Measurements from ENCODE around the gene SPHK2. TPM values are rescaled to one million over a fixed set of nuclear protein-coding genes. Genes with fewer than 3 reads are reported as not detected.
A peak's percentile ranks its signal among the peaks of the same experiment; 100 is the strongest.

Gene SPHK2
- polyA plus RNA-seq, 1 donor from 2014 or later, result 11.0 TPM

GRCh38 chr19:48596679-48597465, 22.4 kb upstream of the SPHK2 start:
- Mint-ChIP-seq H3K36me3 (no peaks in the 10 kb centered on the region), H3K27me3 (no peaks in the 10 kb centered on the region), H3K9me3 (no peaks in the 10 kb centered on the region), H3K4me3 (peak overlapping the region in 2 of 4 donors; percentile 63 to 89), H3K27ac (no peak overlapping the region), H3K4me1 (peaks cover 0 to 6% (median 4%) of the 10 kb centered on the region in 3 donors)

DNA sequence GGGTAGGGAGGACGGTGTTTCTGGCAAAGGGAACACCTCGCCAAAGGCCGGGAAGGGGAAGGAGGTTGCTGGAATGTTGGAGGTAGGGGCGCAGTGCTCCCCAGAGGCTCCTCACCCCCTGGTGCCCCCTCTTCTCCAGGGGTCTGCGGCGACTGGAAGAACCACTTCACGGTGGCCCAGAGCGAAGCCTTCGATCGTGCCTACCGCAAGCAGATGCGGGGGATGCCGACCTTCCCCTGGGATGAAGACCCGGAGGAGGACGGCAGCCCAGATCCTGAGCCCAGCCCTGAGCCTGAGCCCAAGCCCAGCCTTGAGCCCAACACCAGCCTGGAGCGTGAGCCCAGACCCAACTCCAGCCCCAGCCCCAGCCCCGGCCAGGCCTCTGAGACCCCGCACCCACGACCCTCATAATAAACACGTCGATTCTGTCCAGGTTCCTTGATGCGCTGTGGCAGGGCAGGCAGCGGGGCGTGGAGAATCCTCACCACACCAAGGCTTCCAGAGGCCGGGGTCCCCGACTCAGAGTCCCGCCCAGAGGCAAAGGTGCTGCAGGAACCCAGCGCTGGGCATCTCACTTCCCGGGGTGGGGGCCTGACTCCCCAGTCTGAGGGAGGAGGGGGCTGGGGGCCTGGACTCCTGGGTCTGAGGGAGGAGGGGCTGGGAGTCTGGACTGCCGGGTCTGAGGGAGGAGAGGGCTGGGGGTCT, 20.2 kb upstream of the SPHK2 start:
- Mint-ChIP-seq H3K9me3 (no peaks in the 10 kb centered on the region), H3K4me1 (peaks cover 0 to 6% (median 4%) of the 10 kb centered on the region in 3 donors), H3K36me3 (no peaks in the 10 kb centered on the region), H3K27me3 (no peaks in the 10 kb centered on the region), H3K27ac (no peak overlapping the region), H3K4me3 (peak overlapping the region in 1 of 4 donors; percentile 4)

DNA sequence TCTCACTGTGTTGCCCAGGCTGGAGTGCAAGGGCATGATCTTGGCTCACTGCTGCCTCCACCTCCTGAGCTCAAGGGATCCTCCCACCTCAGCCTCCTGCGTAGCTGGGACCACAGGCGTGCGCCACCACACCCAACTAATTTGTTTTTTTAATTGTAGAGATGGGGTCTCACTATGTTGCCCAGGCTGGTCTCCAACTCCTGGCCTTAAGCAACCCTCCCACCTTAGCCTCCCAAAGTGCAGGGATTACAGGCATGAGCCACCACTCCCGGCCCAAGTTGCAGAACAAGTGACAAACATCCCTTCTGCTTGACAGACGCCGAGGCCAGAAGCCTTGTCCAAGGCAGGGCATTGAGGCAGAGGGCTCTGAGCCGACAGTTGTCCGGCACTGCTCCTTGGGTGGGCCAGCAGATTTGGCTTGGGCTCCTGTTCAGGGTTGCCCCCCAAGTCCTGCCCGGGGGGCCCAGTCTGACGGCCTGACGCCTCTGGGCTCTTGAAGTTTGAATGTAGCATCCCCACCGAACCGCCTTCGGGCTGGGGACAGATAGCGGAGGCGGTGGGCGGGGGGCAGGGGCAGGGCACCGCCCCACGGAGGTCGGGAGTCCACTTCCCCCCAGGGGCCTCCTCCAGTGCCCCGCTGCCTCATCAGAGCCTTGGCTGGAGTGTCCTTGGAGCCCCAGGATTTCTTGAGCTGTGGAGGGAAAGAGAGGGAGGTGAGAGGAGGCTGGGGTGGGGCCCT, 18.5 kb upstream of the SPHK2 start:
- H3K27me3 Mint-ChIP-seq, result no peaks in the 10 kb centered on the region
- H3K36me3 Mint-ChIP-seq, result no peaks in the 10 kb centered on the region
- no peaks in the 10 kb centered on the region for H3K9me3 Mint-ChIP-seq
- H3K27ac Mint-ChIP-seq, result no peak overlapping the region
- peaks cover 0 to 6% (median 2%) of the 10 kb centered on the region in 3 donors for H3K4me1 Mint-ChIP-seq
- H3K4me3 Mint-ChIP-seq, result no peak overlapping the region

DNA sequence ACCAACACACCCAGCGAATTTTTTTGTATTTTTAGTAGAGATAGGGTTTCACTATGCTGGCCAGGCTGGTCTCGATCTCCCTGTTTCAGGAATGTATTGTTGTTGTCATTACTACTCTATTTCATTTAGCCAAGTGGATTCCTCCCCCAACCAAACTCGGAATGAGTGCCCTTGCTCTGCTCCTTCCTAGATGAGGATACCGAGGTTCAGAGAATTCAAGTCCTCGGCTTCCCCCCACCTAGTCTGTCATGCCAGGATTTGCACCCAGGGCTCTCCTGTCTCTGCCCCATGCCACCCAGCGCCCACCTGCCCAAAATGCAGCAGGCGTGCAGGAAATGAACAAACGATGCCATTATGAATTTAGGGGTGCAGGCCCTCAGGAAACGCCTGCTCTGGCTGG, 16.3 kb upstream of the SPHK2 start:
- no peaks in the 10 kb centered on the region for H3K36me3 Mint-ChIP-seq
- no peaks in the 10 kb centered on the region for H3K4me1 Mint-ChIP-seq
- H3K9me3 Mint-ChIP-seq, result no peaks in the 10 kb centered on the region
- no peak overlapping the region for H3K27ac Mint-ChIP-seq
- H3K4me3 Mint-ChIP-seq, result no peak overlapping the region
- H3K27me3 Mint-ChIP-seq, result no peaks in the 10 kb centered on the region

DNA sequence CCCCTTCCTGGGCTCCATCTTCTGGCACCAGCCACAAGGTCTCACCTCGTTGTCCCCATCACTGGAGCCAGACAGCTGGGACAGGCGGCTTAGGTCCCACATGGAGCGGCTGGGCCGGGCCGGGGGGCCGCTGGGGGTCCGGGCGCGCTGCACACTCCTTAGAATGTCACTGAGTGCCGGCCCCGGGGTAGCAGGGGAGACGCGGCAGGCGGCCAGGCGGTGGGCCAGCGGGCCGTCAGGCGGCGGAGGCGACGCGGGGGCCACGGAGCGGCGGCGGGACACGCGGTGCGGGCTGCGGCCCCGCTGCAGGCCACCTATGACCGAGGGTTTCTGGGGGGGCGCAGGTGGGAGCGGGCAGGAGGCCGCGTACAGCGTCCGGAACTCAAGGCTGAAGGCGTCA, 15.9 kb upstream of the SPHK2 start:
- Mint-ChIP-seq H3K4me3 (no peak overlapping the region), H3K27me3 (no peaks in the 10 kb centered on the region), H3K4me1 (peaks cover 0 to under 1% (median 0%) of the 10 kb centered on the region in 3 donors), H3K27ac (no peak overlapping the region), H3K9me3 (no peaks in the 10 kb centered on the region), H3K36me3 (no peaks in the 10 kb centered on the region)

DNA sequence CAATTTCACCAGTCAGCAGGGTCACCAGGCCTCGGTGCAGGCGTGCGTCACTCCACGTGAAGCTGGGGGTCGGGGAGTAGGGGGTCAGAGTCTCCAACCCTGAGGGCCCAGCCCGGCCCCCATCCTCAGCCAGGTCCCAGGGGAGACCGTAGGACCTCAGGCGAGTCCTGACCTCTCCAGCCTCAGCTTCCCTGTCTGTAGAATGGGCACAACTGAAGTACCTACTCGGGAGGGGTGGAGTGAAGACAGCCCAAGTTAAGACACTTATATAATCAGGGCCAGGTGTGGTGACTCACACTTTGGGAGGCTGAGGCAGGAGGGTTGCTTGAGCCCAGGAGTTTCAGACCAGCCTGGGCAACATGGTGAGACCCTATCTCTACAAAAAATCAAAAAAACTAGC, 15.5 kb upstream of the SPHK2 start:
- Mint-ChIP-seq H3K4me3 (no peak overlapping the region), H3K27ac (no peak overlapping the region), H3K27me3 (peaks cover under 1% of the 10 kb centered on the region), H3K36me3 (no peaks in the 10 kb centered on the region), H3K4me1 (peaks cover 2 to 4% (median 3%) of the 10 kb centered on the region in 3 donors), H3K9me3 (no peaks in the 10 kb centered on the region)

- Mint-ChIP-seq H3K4me3 (peak within 1 kb of the TSS in 1 of 4 donors; percentile 33), H3K9me3 (no peaks in the 10 kb centered on the region), H3K4me1 (peaks cover 4 to 6% (median 4%) of the 10 kb centered on the region in 3 donors), H3K36me3 (no peaks in the 10 kb centered on the region), H3K27ac (peak within 1 kb of the TSS in 1 of 3 donors; percentile 71), H3K27me3 (peaks cover 2% of the 10 kb centered on the region)
These were observed 12.6 kb upstream of the SPHK2 start, which contains the start of gene SPACA4 for GRCh38 chr19:48606463-48607358. SPACA4 (plus strand) TSS chr19:48606742; CDS start chr19:48606979, 237 bp downstream.

GRCh38 chr19:48607359-48607755, 11.9 kb upstream of the SPHK2 start:
- Mint-ChIP-seq H3K36me3 (no peaks in the 10 kb centered on the region), H3K4me3 (no peak overlapping the region), H3K27ac (peak overlapping the region in 1 of 3 donors; percentile 71), H3K27me3 (peaks cover 2% of the 10 kb centered on the region), H3K4me1 (peaks cover 4 to 6% (median 4%) of the 10 kb centered on the region in 3 donors), H3K9me3 (no peaks in the 10 kb centered on the region)

- Mint-ChIP-seq H3K27ac (peak overlapping the region; percentile 44 to 86 (median 51)), H3K9me3 (no peaks in the 10 kb centered on the region), H3K36me3 (no peaks in the 10 kb centered on the region), H3K4me1 (peaks cover 4 to 9% (median 4%) of the 10 kb centered on the region in 3 donors), H3K4me3 (peak overlapping the region; percentile 27 to 69 (median 61)), H3K27me3 (peaks cover 2% of the 10 kb centered on the region)
These were observed 10.5 kb upstream of the SPHK2 start for GRCh38 chr19:48608798-48609263.

DNA sequence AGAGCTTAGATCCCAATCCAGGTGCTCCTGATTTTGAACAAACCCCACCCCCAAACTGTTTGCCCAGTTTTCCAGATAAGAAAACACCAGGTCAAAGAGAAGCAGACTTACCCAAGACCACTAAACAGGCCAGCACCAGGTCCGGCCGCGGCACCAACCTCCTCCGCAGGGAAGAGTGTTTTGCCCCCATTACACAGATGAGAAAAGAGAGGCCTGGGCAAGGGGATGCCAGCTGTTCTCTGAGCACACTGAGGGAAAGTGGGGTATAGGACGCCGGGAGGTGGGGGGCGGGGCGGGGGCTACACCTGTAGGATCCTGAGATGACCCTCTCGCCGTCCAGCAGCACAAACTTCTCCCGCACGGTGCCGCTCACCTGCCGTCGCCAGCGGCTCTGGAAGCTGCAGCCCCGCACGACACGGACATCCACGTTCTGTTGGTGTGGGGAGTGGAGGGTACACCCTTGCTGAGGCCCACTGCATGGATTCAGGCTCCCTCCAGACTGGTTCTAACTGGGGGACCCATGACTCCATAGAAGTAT, 9.7 kb upstream of the SPHK2 start:
- Mint-ChIP-seq H3K27ac (no peak overlapping the region), H3K4me3 (no peak overlapping the region), H3K9me3 (no peaks in the 10 kb centered on the region), H3K27me3 (peaks cover 2% of the 10 kb centered on the region), H3K4me1 (peaks cover 4 to 13% (median 4%) of the 10 kb centered on the region in 3 donors), H3K36me3 (no peaks in the 10 kb centered on the region)

GRCh38 chr19:48611872-48612271, 7.4 kb upstream of the SPHK2 start:
- peaks cover 2% of the 10 kb centered on the region for H3K27me3 Mint-ChIP-seq
- H3K36me3 Mint-ChIP-seq, result peaks cover 2% of the 10 kb centered on the region
- H3K9me3 Mint-ChIP-seq, result no peaks in the 10 kb centered on the region
- H3K27ac Mint-ChIP-seq, result no peak overlapping the region
- H3K4me3 Mint-ChIP-seq, result no peak overlapping the region
- H3K4me1 Mint-ChIP-seq, result peaks cover 7 to 16% (median 8%) of the 10 kb centered on the region in 3 donors

DNA sequence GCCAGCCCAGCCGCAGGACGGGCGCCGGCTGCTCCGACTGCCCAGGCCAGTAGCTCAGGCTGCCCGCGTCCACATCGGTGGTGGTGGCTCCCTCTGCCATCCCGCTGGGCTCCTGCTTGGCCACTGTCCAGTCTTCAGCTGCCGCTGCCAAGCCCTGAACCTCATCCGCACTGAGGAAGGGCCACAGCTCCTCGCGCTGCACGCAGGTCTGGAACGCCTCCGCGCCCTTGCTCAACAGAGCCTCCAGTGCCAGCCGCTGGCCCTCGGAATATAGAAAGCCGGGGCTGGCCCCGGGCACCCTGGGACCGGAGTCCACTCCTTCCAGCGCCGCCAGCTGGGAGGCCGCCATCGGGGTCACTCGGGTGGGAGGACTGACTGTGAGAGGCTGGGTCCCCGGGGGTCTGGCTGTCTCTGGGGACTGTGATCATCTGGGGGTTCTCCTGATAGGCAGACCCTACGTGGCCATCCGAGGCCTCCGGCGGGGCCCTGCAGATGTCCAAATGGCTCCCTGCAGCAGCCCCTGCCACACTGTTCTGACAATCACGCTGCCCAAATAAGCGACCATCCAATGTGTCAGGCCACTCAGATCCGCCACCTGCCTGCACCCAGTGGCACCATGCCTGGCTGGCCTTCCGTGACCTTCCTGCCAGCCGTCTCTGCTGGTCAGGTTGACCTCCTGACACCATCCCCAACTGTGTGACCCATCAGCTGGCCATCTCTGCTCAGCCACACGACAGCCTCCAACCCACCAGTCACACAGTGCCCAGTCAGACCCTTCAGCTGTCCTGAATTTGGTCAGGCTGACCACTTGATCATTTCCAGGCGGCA, 6.1 kb upstream of the SPHK2 start:
- peak overlapping the region in 2 of 3 donors; percentile 80 to 84 for H3K27ac Mint-ChIP-seq
- no peaks in the 10 kb centered on the region for H3K9me3 Mint-ChIP-seq
- peaks cover 2% of the 10 kb centered on the region for H3K27me3 Mint-ChIP-seq
- peaks cover 11 to 20% (median 16%) of the 10 kb centered on the region in 3 donors for H3K4me1 Mint-ChIP-seq
- peaks cover 2% of the 10 kb centered on the region for H3K36me3 Mint-ChIP-seq
- no peak overlapping the region for H3K4me3 Mint-ChIP-seq

- H3K4me3 Mint-ChIP-seq, result peak overlapping the region in 1 of 4 donors; percentile 82
- no peaks in the 10 kb centered on the region for H3K9me3 Mint-ChIP-seq
- H3K27me3 Mint-ChIP-seq, result no peaks in the 10 kb centered on the region
- H3K4me1 Mint-ChIP-seq, result peaks cover 12 to 22% (median 17%) of the 10 kb centered on the region in 3 donors
- H3K27ac Mint-ChIP-seq, result peak overlapping the region in 2 of 3 donors; percentile 80 to 84
- peaks cover 4% of the 10 kb centered on the region for H3K36me3 Mint-ChIP-seq
These were observed 5.4 kb upstream of the SPHK2 start for GRCh38 chr19:48613852-48614435.

All from IgD-negative memory B cell (primary cell).